Liver (tissue), 9 donors: ENCODE results near the gene CTSA. TPM values are rescaled to one million over a fixed set of nuclear protein-coding genes. Genes with fewer than 3 reads are reported as not detected.

Experiments
- DNase-seq: peaks from one replicate; pipeline ENCODE4 v3.0.0-alpha.2; 2017; ENCODE audit warnings: low spot score
- H3K27ac ChIP-seq, 2 donors: one replicate each; pipeline ENCODE4 v1.7.0; 2013; ENCODE audit warnings: inconsistent platforms in 2 of 2, low read length in 2 of 2, control low read depth in 1 of 2, low read depth in 1 of 2, mild to moderate bottlenecking in 1 of 2
- H3K27me3 ChIP-seq, 4 donors: one replicate each; pipeline versions ENCODE4 v1.6.1 to v1.7.0; 2013; ENCODE audit warnings: low read length in 3 of 4, inconsistent platforms in 1 of 4, mild to moderate bottlenecking in 1 of 4, moderate library complexity in 1 of 4; ENCODE audit not compliant: control insufficient read depth in 4 of 4, insufficient read depth in 4 of 4
- H3K36me3 ChIP-seq, 4 donors: one replicate each; pipeline versions ENCODE4 v1.6.1 to v1.7.0; 2013; ENCODE audit warnings: low read length in 3 of 4, mild to moderate bottlenecking in 3 of 4, low read depth in 1 of 4, moderate library complexity in 1 of 4; ENCODE audit not compliant: control insufficient read depth in 4 of 4, insufficient read depth in 3 of 4
- H3K4me1 ChIP-seq, 4 donors: one replicate each; pipeline versions ENCODE4 v1.6.1 to v1.7.0; 2013; ENCODE audit warnings: low read length in 3 of 4, mild to moderate bottlenecking in 3 of 4, moderate library complexity in 1 of 4; ENCODE audit not compliant: control insufficient read depth in 4 of 4, insufficient read depth in 4 of 4
- H3K4me3 ChIP-seq, 3 donors: one replicate each; pipeline versions ENCODE4 v1.6.1 to v1.7.0; 2013; ENCODE audit warnings: low read length in 3 of 3, control low read depth in 1 of 3, low read depth in 1 of 3, mild to moderate bottlenecking in 1 of 3
- H3K9ac ChIP-seq, 2 donors: one replicate each; pipeline ENCODE4 v1.7.0; 2013; ENCODE audit warnings: low read length in 2 of 2, mild to moderate bottlenecking in 2 of 2, moderate library complexity in 2 of 2, control low read depth in 1 of 2, low read depth in 1 of 2
- H3K9me3 ChIP-seq, 4 donors: one replicate each; pipeline versions ENCODE4 v1.6.1 to v1.7.0; 2013; ENCODE audit warnings: low read length in 3 of 4; ENCODE audit not compliant: control insufficient read depth in 4 of 4
- CTCF ChIP-seq: fragments of 150-350 bp; IDR thresholded peaks from 2 replicates; pipeline ENCODE4 v1.5.1; 2017; ENCODE audit warnings: improper control_type of control experiment, low read depth, low read length; ENCODE audit not compliant: missing input control
- EGR1 ChIP-seq, 2 donors: IDR thresholded peaks; 2 replicates each; pipeline ENCODE4 v1.6.1; 2016 to 2018; ENCODE audit warnings: antibody characterized with exemption in 2 of 2, low read depth in 2 of 2
- FOXA1 ChIP-seq: IDR thresholded peaks from 2 replicates; pipeline ENCODE4 v1.6.1; 2016; ENCODE audit warnings: antibody characterized with exemption
- FOXA2 ChIP-seq: IDR thresholded peaks from 2 replicates; pipeline ENCODE4 v1.6.1; 2016; ENCODE audit warnings: antibody characterized with exemption
- GABPA ChIP-seq, 2 donors: IDR thresholded peaks in 1 of 2; conservative IDR thresholded peaks in 1 of 2; 2 replicates each; pipeline ENCODE4 v1.6.1; 2016; ENCODE audit warnings: antibody characterized with exemption in 2 of 2, mild to moderate bottlenecking in 1 of 2, moderate library complexity in 1 of 2
- HNF4A ChIP-seq, 2 donors: conservative IDR thresholded peaks; 2 replicates each; pipeline ENCODE4 v1.6.1; 2016; ENCODE audit warnings: antibody characterized with exemption in 2 of 2, mild to moderate bottlenecking in 2 of 2
- HNF4G ChIP-seq: IDR thresholded peaks from 2 replicates; pipeline ENCODE4 v1.6.1; 2016; ENCODE audit warnings: antibody characterized with exemption
- JUND ChIP-seq, 2 donors: IDR thresholded peaks; 2 replicates each; pipeline ENCODE4 v1.6.1; 2016; ENCODE audit warnings: antibody characterized with exemption in 2 of 2
- MAX ChIP-seq: IDR thresholded peaks from 2 replicates; pipeline ENCODE4 v1.6.1; 2016; ENCODE audit warnings: antibody characterized with exemption
- NR2F2 ChIP-seq: IDR thresholded peaks from 2 replicates; pipeline ENCODE4 v1.6.1; 2016; ENCODE audit warnings: antibody characterized with exemption
- RAD21 ChIP-seq, 2 donors: IDR thresholded peaks; 2 replicates each; pipeline ENCODE4 v1.6.1; 2016; ENCODE audit warnings: antibody characterized with exemption in 2 of 2, mild to moderate bottlenecking in 2 of 2
- RXRA ChIP-seq, 2 donors: IDR thresholded peaks; 2 replicates each; pipeline ENCODE4 v1.6.1; 2017 to 2018; ENCODE audit warnings: antibody characterized with exemption in 2 of 2, mild to moderate bottlenecking in 1 of 2
- SP1 ChIP-seq: IDR thresholded peaks from 2 replicates; pipeline ENCODE4 v1.6.1; 2018; ENCODE audit warnings: antibody characterized with exemption, mild to moderate bottlenecking
- TAF1 ChIP-seq: conservative IDR thresholded peaks from 2 replicates; pipeline ENCODE4 v1.6.1; 2016; ENCODE audit warnings: antibody characterized with exemption, mild to moderate bottlenecking
- YY1 ChIP-seq: IDR thresholded peaks from 2 replicates; pipeline ENCODE4 v1.6.1; 2016; ENCODE audit warnings: antibody characterized with exemption, mild to moderate bottlenecking
- ZBTB33 ChIP-seq: IDR thresholded peaks from 2 replicates; pipeline ENCODE4 v1.6.1; 2016; ENCODE audit warnings: antibody characterized with exemption
- WGBS: extraction: QIAGEN DNeasy Blood & Tissue Kit; methylation state at CpG from one replicate; pipeline ENCODE4 v1.1.7; 2013; 5-methylcytosine and 5-hydroxymethylcytosine counted together
- polyA plus RNA-seq, 2 donors: library from polyadenylated mRNA; stranded (reverse) in 1 of 2; unstranded in 1 of 2; fragments of 200-250 nt in 1 of 2; fragments of >200 nt in 1 of 2; fragmentation: Nextera tagmentation in 1 of 2; extraction: Ambion mirVana in 1 of 2; gene quantifications; one replicate each; pipeline versions ENCODE4 v1.2.1 to v1.2.3, GENCODE V29; 2013 to 2015
- total RNA-seq, 2 donors: library from RNA; depleted of rRNA; stranded (reverse); fragments of >200 nt; gene quantifications; one replicate each; pipeline ENCODE4 v1.2.3, GENCODE V29; 2014
- TF ChIP-seq, protein P1 (sequence below): IDR thresholded peaks from 2 replicates; pipeline ENCODE4 v1.6.1; 2016; ENCODE audit warnings: antibody characterized with exemption
- TF ChIP-seq, protein P2 (sequence below): IDR thresholded peaks from 2 replicates; pipeline ENCODE4 v1.6.1; 2016; ENCODE audit warnings: antibody characterized with exemption, mild to moderate bottlenecking
- donor health status: healthy.
- donor health status: healthy.
- donor health status: healthy.
- donor health status: healthy.
- donor health status: healthy.

Gene CTSA
- total and polyA plus RNA-seq, 4 donors = 45.6 to 151 (median 76.4) TPM

DNA sequence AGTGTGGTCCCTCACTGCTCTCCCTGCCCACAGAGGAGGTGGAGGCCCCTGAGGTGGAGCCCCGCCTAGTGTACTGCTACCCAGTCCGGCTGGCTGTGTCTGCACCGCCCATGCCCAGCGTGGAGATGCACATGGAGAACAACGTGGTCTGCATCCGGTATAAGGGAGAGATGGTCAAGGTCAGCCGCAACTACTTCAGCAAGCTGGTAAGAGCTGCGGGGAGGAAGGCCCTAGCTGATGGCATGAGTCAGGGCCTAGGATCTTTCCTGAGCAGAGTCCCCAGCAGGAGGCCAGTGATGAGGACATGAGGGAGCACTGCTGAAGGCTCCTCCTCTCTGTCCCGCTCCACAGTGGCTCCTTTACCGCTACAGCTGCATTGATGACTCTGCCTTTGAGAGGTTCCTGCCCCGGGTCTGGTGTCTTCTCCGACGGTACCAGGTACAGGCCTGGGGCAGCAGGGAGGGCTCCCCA lies 54.6 kb downstream of the CTSA start:
- peaks cover 16 to 76% (median 42%) of the 10 kb centered on the region in 4 donors for H3K36me3 ChIP-seq
- H3K4me3 ChIP-seq = no peak overlapping the region
- TF ChIP-seq FOXA2 (no peak), ZBTB33 (no peak), RXRA (IDR thresholded peaks at IDR 0.05) (no peak), RAD21 (IDR thresholded peaks at IDR 0.05) (no peak), YY1 (no peak), EGR1 (IDR thresholded peaks at IDR 0.05; ENCODE audit: low read depth in 2 of 2) (no peak), MAX (no peak)
- H3K27me3 ChIP-seq = no peaks in the 10 kb centered on the region
- WGBS = 88% methylated on average over 13 of the region's 13 CpGs
- DNase-seq = no peak
- H3K9me3 ChIP-seq = no peaks in the 10 kb centered on the region
- peak overlapping the region; percentile 52 to 92 for H3K27ac ChIP-seq
- H3K9ac ChIP-seq = no peak overlapping the region
- H3K4me1 ChIP-seq = peaks cover 5 to 16% (median 12%) of the 10 kb centered on the region in 4 donors

DNA sequence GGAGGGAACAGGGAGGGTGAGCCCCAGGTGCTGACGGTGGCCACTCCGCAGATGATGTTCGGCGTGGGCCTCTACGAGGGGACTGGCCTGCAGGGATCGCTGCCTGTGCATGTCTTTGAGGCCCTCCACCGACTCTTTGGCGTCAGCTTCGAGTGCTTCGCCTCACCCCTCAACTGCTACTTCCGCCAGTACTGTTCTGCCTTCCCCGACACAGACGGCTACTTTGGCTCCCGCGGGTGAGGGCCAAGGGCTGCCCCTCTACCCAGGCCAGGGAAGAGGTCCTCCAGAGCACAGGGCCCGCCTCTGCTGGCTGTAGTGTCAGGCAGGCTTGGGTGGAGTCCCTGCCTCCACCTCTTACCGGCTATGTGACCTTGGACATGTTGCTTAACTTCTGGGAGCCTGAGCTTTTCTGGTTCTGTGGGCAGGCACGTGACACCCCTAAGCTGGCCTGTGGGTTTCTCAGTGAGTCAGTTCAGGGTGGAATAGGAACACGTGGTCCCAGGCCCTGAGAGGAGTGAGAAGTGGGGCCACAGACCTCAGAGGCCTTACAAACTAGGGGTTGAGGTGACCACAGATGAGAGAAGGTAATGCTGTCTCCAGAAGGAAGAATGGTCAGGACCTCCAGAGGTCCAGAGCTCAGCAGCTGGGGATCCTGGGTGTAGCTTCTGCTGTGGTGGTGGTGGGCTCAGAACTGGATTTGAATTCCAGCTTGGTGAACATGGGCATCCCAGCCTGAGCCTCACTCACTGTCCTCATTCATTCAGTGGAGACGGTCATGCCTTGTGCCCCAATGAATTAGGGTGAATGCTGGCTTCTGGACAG lies 55.2 kb downstream of the CTSA start:
- no peaks in the 10 kb centered on the region for H3K27me3 ChIP-seq
- H3K9me3 ChIP-seq = no peaks in the 10 kb centered on the region
- H3K4me1 ChIP-seq = peaks cover 5 to 16% (median 12%) of the 10 kb centered on the region in 4 donors
- WGBS = 64% methylated on average over 20 of the region's 20 CpGs
- no peak for DNase-seq
- H3K4me3 ChIP-seq = no peak overlapping the region
- H3K27ac ChIP-seq = peak overlapping the region; percentile 87 to 92
- TF ChIP-seq SP1 (peak; percentile 77), RAD21 (IDR thresholded peaks at IDR 0.05) (peak in 1 of 2 donors; percentile 57), ZBTB33 (no peak), GABPA (IDR thresholded peaks at IDR 0.05 in 1 of 2, conservative IDR thresholded peaks at IDR 0.05 in 1 of 2) (peak in 1 of 2 donors; percentile 61), HNF4A (conservative IDR thresholded peaks at IDR 0.05) (peak; percentile 68 to 83), TAF1 (no peak), FOXA2 (no peak), FOXA1 (peak; percentile 63), MAX (peak; percentile 95), JUND (IDR thresholded peaks at IDR 0.05) (peak; percentile 59 to 74), YY1 (peak; percentile 76), NR2F2 (no peak), CTCF (no peak), RXRA (IDR thresholded peaks at IDR 0.05) (peak; percentile 76 to 90), HNF4G (no peak), EGR1 (IDR thresholded peaks at IDR 0.05; ENCODE audit: low read depth in 2 of 2) (peak in 1 of 2 donors; percentile 67)
- TF ChIP-seq, protein P1, sequence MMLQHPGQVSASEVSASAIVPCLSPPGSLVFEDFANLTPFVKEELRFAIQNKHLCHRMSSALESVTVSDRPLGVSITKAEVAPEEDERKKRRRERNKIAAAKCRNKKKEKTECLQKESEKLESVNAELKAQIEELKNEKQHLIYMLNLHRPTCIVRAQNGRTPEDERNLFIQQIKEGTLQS = no peak
- TF ChIP-seq, protein P2, sequence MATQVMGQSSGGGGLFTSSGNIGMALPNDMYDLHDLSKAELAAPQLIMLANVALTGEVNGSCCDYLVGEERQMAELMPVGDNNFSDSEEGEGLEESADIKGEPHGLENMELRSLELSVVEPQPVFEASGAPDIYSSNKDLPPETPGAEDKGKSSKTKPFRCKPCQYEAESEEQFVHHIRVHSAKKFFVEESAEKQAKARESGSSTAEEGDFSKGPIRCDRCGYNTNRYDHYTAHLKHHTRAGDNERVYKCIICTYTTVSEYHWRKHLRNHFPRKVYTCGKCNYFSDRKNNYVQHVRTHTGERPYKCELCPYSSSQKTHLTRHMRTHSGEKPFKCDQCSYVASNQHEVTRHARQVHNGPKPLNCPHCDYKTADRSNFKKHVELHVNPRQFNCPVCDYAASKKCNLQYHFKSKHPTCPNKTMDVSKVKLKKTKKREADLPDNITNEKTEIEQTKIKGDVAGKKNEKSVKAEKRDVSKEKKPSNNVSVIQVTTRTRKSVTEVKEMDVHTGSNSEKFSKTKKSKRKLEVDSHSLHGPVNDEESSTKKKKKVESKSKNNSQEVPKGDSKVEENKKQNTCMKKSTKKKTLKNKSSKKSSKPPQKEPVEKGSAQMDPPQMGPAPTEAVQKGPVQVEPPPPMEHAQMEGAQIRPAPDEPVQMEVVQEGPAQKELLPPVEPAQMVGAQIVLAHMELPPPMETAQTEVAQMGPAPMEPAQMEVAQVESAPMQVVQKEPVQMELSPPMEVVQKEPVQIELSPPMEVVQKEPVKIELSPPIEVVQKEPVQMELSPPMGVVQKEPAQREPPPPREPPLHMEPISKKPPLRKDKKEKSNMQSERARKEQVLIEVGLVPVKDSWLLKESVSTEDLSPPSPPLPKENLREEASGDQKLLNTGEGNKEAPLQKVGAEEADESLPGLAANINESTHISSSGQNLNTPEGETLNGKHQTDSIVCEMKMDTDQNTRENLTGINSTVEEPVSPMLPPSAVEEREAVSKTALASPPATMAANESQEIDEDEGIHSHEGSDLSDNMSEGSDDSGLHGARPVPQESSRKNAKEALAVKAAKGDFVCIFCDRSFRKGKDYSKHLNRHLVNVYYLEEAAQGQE = peak; percentile 56
- H3K36me3 ChIP-seq = peaks cover 12 to 74% (median 38%) of the 10 kb centered on the region in 4 donors
- peak overlapping the region in 1 of 2 donors; percentile 57 for H3K9ac ChIP-seq
